ENCODE data around the gene TSPAN10.

DNA sequence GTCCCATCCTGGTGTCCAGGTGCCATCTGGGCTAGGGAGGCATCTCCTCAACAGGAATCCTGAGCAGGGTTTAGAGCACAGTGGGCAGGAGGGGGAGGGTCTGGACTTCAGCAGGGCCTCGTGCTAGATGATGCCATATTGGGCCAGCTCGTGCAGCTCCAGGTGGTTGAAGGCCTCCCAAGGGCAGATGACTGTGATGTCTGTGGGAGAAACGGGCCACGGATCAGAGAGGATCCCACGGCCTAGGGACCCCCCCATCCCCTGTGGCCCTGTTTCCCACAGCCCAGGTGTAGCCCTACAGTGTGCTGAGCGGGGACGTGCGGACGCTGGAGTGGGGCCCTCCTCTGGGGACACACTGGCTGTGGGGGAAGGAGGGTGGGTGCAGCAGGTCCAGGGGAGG lies 14.0 kb downstream of the TSPAN10 start:
- TF ChIP-seq POLR2A (IDR thresholded peaks at IDR 0.05): no peak
- TF ChIP-seq CTCF (IDR thresholded peaks at IDR 0.05): no peak
- TF ChIP-seq EP300 (IDR thresholded peaks at IDR 0.05): no peak
- TF ChIP-seq POLR2AphosphoS5 (IDR thresholded peaks at IDR 0.05): no peak

Data from sigmoid colon (tissue), 4 donors.